Suprapubic skin (tissue), 4 donors: ENCODE data around the gene ZNF169.

Source experiments
- POLR2A ChIP-seq, 2 donors: fragments of 450-650 bp; IDR thresholded peaks; one replicate each; pipeline ENCODE4 v1.6.1; 2017; ENCODE audit warnings: antibody characterized with exemption in 2 of 2, mild to moderate bottlenecking in 2 of 2, moderate library complexity in 2 of 2
- POLR2AphosphoS5 ChIP-seq, 3 donors: sonication (generic); formaldehyde crosslinking; IDR thresholded peaks; one replicate each; pipeline ENCODE4 v1.6.1; 2017; ENCODE audit warnings: antibody characterized with exemption in 3 of 3
- TF ChIP-seq, protein P1 (sequence below), 2 donors: fragments of 200-600 bp in 1 of 2; fragments of 450-650 bp in 1 of 2; sonication (generic) in 1 of 2; IDR thresholded peaks; one replicate each; pipeline ENCODE4 v1.5.1; 2016 to 2019; ENCODE audit warnings: antibody characterized with exemption in 2 of 2, mild to moderate bottlenecking in 1 of 2, moderate library complexity in 1 of 2

DNA sequence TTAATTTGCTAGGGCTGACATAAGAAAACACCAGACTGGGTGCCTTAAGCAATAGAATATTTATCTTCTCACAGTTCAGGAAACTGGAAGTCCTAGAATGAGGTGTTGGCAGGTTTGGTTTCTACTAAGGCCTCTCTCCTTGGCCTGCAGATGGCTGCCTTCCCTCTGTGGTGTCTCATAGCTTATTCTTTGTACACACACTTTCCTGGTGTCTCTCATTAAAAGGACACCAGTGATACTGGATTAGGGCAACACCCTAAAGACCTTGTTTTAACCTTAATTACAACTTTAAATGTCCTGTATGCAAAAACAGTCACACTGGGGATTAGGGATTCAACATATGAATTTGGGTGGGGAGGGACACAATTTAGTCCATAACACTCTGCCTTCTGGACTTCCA is 44.2 kb downstream of the ZNF169 start:
- TF ChIP-seq POLR2AphosphoS5 (IDR thresholded peaks at IDR 0.05) (no peak), POLR2A (IDR thresholded peaks at IDR 0.05) (no peak)
- TF ChIP-seq, protein P1, sequence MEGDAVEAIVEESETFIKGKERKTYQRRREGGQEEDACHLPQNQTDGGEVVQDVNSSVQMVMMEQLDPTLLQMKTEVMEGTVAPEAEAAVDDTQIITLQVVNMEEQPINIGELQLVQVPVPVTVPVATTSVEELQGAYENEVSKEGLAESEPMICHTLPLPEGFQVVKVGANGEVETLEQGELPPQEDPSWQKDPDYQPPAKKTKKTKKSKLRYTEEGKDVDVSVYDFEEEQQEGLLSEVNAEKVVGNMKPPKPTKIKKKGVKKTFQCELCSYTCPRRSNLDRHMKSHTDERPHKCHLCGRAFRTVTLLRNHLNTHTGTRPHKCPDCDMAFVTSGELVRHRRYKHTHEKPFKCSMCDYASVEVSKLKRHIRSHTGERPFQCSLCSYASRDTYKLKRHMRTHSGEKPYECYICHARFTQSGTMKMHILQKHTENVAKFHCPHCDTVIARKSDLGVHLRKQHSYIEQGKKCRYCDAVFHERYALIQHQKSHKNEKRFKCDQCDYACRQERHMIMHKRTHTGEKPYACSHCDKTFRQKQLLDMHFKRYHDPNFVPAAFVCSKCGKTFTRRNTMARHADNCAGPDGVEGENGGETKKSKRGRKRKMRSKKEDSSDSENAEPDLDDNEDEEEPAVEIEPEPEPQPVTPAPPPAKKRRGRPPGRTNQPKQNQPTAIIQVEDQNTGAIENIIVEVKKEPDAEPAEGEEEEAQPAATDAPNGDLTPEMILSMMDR (IDR thresholded peaks at IDR 0.05) = no peak
